CD4-positive, alpha-beta T cell treated with Interleukin-17A for 4 hours (primary cell): ENCODE results near the gene SLC2A2.

Experiments used
- DNase-seq: peaks from one replicate; pipeline ENCODE4 v3.0.0-alpha.2; 2020; ENCODE audit warnings: mixed read lengths

The SLC2A2 gene

DNA sequence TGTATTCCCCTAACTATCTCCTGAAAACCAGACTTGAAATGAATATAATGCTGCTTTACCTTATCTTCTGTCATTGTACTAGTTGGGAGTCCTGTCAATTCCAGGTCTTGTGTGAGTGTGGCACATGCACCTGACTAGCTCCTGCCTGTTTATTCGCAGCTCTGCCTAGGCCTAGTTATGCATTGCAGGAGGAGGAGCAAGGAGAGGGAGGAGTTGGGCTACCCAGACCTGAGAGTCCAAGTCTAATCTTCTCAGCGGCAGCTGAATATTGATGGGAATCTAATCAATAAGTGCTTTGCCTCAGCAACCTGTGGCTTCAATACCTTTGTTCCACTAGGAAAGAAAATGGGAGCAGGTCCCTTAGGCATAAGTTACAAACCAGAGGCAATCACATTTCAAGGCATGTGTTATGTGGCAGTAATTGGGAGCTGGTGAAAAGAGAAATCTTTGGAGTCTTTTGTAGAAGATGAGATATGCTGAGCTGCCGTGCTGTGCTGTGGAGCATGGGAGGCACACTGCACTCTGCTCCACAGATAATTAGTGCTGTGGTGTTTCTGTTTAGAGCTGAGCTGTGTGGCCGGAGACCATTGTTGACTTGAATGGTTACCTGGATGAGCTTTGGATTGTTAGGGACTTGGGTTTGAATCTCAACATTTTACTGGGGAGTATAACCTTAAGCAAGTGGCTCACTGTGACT, at the start of gene SLC2A2:
Gene SLC2A2, minus strand, starts transcription at position 124 of the 697 bp plus-strand sequence. Its CDS starts 50 bp downstream, at position 74.
- no peak for DNase-seq

- no peak for DNase-seq
These were observed 45.9 kb upstream of the SLC2A2 start for GRCh38 chr3:171072432-171072831.

DNA sequence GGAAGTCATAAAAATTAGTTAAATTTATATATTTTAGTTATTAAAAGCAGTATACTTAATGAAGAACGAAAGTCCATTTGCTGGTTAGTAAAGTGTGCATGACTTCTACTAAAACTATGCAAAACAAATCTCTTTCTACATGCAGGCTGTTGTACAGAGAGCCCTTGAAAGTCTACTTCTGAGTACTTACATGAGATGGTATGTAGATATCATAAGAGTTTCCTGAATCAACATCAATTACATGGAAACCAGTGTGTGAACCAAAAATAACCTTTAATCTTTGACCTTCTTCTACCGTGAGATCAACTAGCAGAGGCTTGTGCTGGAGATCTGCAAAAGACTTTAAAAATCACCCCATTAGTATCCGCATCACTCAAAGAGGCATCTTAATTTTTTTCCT, 42.1 kb upstream of the SLC2A2 start:
- no peak for DNase-seq

DNA sequence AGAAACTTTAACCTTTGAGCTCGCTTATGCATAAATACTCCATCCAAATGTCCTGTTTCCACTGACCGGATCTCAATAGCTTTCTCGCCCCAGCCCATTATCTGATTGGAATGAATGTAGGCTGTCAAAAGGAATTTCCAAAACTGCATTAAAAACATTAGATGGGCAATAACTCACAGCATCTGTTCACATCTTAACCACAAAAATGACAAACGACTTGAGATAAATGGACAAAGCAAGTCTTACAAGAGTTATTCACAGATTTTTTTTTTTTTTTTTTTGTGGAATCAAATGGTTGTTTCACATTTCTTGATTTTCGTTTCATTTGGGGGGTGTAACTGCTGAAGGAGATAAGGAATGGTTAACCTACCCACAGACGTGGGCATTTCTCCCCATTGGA, 39.7 kb upstream of the SLC2A2 start:
- no peak for DNase-seq

GRCh38 chr3:171065732-171066131, 39.2 kb upstream of the SLC2A2 start:
- DNase-seq = no peak

DNA sequence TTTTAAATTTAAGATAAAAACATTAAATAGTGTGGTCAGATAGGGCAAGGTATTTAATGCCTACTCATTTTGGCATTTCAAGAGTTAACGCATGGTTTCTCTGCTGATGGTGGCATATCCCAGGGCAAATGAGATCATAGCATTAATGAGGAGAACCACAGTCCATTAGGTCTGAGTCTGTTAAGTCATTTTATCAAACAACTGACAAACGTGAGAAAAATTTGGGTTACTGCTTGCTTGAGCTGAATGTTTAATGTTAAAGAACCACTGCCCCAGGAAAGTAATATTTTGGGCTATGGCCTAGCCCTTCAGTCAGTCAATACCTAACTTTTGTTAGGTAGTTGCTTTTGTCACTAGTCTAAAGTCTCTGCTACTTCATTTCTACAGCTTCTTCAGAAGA, 37.9 kb upstream of the SLC2A2 start:
- no peak for DNase-seq

- no peak for DNase-seq
These were observed 35.2 kb upstream of the SLC2A2 start for GRCh38 chr3:171061749-171062148.

DNA sequence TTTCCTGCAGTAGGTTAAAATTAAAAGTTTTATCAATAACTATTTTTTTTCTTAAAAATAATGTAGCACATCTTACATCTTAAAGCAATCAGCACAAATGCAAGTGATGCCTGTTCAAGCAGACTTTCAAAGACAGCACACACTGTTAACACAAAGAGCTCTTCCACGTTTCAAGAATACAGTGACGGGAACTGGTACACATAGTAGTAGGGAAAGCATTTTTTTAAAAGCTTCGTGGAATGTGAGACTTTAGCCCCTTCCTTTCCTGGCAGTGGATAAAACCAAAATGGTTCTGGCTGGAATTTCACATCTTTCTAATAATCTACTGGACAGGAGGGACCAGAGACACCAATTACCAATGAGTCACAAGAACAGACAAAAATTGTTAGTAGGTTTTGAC, 33.5 kb upstream of the SLC2A2 start:
- no peak for DNase-seq

DNA sequence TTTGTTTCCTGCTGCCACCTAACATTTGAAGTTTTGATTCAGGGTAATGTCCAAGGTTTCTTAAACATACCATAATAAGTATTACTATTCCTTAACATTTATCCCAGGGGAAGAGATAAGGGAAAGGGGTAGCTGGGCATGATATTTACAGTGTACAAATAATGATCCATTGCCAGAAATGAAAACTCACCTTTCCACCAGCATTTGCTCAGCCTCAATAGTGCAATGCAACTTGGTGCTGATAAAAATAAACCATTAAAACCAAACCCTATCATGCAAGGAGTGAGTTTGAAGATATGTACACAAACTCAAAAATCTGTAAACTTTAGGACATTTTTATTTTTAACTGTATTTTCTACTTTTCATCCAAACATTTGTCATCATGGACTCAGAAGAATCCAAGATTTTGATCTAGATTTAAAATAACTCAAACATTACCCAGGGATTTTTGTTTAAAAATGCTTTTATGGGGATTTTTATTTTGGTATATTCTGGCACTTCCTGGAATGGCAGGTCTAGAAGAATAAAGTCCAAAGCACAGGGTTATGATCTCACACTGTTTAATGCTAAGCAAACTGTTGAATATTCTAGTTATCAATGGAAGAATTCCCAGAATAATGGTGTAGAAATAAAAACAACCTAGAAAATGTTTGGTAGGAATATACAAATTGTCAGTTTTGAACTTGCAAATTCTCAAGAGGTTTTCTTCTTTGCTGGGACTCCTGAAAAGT, 32.5 kb upstream of the SLC2A2 start:
- no peak for DNase-seq

DNA sequence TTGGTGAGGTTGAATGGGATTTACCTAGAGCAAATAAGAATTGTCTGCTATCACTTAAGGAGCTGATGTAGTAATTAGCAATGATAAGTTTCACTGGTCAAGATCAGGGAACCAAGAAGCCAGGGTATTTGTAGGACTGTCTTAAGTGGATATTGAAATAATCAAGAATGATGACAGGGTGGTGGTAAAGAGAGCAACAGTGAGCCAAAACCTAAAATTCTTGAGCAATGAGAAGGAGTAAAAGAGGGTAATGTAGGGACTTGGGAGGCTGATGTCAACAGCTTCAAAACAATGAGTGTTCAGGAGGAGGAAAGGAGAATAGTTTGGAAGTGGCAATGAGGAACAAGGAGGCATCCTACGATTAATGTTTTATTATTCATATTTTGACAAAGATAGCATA, 31.5 kb upstream of the SLC2A2 start:
- DNase-seq = no peak

- DNase-seq = no peak
These were observed 30.6 kb upstream of the SLC2A2 start for GRCh38 chr3:171057072-171057471.

- no peak for DNase-seq
These were observed 30.0 kb upstream of the SLC2A2 start for GRCh38 chr3:171056528-171056927.

GRCh38 chr3:171055336-171056178, 29.0 kb upstream of the SLC2A2 start:
- DNase-seq = no peak

DNA sequence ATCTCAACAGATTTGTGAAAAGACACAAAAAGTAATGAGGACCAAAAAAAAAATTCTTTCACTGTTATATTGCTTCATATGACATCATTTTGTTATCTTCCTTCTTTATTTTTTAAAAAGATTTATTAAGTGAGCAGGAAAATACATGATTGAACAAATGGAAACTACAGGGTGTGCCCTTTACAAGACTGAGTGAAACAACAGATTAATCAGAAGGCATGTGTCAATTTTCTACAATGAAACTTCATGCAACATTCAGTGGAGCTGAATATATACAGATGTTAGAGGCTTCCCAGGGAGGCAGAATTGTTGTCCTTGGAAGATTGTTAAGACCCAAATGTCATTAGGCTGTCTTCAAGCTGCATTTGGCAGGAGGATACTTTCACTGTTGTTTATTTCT, 28.4 kb upstream of the SLC2A2 start:
- DNase-seq = no peak

GRCh38 chr3:171054231-171054630, 27.7 kb upstream of the SLC2A2 start:
- DNase-seq = no peak

- peak; percentile 31 for DNase-seq
These were observed 23.4 kb upstream of the SLC2A2 start for GRCh38 chr3:171049861-171050444.

DNA sequence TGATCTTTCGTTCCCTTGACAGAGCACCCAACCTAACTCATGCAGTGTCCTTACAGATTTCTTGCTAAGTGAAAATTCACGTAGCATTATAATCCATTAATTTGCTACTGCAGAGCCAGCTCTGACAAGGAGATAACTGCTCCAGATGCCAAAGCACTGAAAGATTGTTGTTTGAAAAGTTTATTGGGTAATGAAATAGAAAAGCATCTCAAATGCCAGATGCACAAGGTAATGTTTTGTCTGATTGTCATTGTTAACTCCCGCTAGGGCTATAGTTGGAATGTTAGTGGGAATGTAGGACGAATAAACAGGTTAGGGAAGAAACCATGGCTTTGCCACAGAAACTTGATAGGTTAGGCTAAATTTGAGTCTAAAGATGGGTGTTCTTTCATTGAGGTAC, 20.2 kb upstream of the SLC2A2 start:
- DNase-seq = no peak

DNA sequence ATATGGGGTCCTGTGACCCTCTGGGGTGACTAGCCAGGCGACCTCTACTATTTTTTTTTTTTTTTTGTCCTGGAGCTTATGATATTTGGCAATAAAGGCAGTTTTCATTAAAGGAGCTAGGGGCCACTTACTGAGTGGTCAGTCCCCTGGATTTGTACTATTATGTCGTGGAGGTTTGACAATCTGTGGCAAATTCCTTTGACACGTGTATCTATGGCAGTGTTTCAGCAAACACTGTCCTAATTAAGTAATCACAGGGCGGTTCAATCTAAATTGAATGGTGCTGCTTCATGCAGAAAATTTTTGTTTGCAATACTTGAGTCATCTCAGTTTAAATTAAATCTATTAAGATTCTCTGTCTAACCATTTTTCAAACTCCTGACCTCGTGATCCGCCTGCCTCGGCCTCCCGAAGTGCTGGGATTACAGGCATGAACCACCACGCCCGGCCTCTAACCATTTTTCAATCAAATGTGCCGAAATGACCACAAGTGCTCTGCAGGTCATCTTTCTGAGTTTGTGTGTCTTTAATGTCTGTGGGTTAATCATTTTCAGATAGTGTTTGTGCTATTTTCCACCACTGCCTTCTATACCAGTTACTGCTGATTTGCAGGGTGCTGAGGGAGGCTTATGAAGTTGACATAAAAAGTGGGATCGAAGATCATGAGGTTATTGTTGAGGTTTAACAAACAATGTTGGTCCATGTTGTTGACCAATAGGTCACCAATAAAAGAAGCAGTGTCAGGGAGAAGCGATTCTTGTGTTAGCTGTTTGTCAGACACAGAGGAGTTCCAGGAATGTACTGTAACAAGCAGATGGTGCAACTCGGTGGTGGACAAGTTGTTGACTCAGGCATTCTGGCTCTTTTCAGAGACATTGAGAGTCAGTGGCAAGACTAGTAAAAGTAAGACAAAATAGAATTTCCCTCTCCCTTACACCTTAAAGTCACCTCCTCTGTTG, 18.6 kb upstream of the SLC2A2 start:
- DNase-seq = no peak

- no peak for DNase-seq
These were observed 17.9 kb upstream of the SLC2A2 start for GRCh38 chr3:171044384-171044783.

DNA sequence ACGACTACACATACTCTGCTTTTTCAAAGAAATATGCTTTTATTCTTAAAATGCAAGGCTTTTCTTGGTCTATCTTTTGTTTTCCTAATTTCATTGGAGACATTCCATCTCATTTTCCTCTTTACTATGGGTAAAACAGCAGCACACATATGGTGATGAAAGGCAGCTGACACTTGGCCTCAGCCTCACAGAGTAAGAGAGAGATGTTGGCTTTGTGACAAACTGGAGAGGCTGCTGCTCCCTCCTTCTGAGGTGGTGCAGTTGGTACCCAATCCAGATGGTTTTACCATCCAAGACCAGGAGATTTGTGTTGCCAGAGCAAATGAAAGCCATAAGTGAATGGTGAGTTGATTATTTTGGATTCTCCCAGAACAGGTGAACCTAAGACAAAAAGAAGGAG, 13.2 kb upstream of the SLC2A2 start:
- no peak for DNase-seq

GRCh38 chr3:171038342-171038741, 11.8 kb upstream of the SLC2A2 start:
- no peak for DNase-seq

DNA sequence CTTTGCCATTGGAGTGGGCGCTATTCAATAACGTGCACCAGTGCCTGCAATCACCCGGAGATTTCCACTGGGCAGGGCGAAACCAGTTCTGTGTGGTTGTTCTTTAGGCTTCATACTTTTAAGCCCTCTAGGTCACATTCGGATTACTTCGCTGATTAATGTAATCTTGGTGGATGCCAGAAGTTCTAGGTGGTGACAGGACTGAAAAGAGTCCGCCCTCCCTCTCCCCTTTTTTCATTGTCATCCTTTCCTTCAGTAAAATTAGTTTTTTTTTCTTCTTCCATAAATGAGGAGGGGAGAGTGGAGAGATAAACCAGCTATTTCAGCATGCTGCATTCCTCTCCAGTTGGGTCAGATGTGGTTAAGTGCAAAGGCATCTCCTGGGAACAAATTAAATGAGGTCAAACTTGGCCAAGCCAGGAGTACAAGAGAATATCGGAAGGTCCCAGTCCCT, 2.3 kb upstream of the SLC2A2 start:
- DNase-seq = no peak
